Trophoblast cell (in vitro differentiated cells and primary cell): ENCODE data around the gene MRPL52.
A peak's percentile ranks its signal among the peaks of the same experiment; 100 is the strongest.
"Not testable (repeated sequence)": the region's sequence is repeated elsewhere in the genome, so short reads cannot be mapped to it uniquely, and the experiment has no call there.

Source experiments
- DNase-seq, 2 donors: peaks; one replicate each; pipeline ENCODE4 v3.0.0-alpha.2; 2016
- H2AFZ ChIP-seq: 2 replicates; pipeline ENCODE4 v1.6.1; 2013; ENCODE audit warnings: low read length, moderate library complexity, mild to moderate bottlenecking; ENCODE audit not compliant: insufficient read depth, poor library complexity
- H2AK5ac ChIP-seq: 2 replicates; pipeline ENCODE4 v1.6.1; 2013; ENCODE audit warnings: mild to moderate bottlenecking, low read length
- H2BK120ac ChIP-seq: 2 replicates; pipeline ENCODE4 v1.6.1; 2013; ENCODE audit warnings: low read length, mild to moderate bottlenecking, moderate library complexity; ENCODE audit not compliant: insufficient read depth, poor library complexity
- H2BK12ac ChIP-seq: 2 replicates; pipeline ENCODE4 v1.6.1; 2013; ENCODE audit warnings: mild to moderate bottlenecking, low read length, moderate library complexity
- H2BK5ac ChIP-seq: 2 replicates; pipeline ENCODE4 v1.6.1; 2013; ENCODE audit warnings: low read length, low read depth, moderate library complexity, mild to moderate bottlenecking; ENCODE audit not compliant: poor library complexity
- H3K14ac ChIP-seq: 2 replicates; pipeline ENCODE4 v1.6.1; 2013; ENCODE audit warnings: mild to moderate bottlenecking, low read length
- H3K18ac ChIP-seq: 2 replicates; pipeline ENCODE4 v1.6.1; 2013; ENCODE audit warnings: mild to moderate bottlenecking, low read length
- H3K23ac ChIP-seq: 2 replicates; pipeline ENCODE4 v1.6.1; 2013; ENCODE audit warnings: low read length
- H3K27ac ChIP-seq: 2 replicates; pipeline ENCODE4 v1.5.1; 2013; ENCODE audit warnings: low read depth, mild to moderate bottlenecking, inconsistent platforms, low read length, moderate library complexity
- H3K27me3 ChIP-seq: 2 replicates; pipeline ENCODE4 v1.6.1; 2013; ENCODE audit warnings: inconsistent platforms, mild to moderate bottlenecking, low read length, moderate library complexity; ENCODE audit not compliant: insufficient read depth
- H3K36me3 ChIP-seq, 2 experiments: 1 replicate in 1 of 2; 2 replicates in 1 of 2; pipeline ENCODE4 v1.6.1; 2013; ENCODE audit warnings: low read length in 2 of 2, mild to moderate bottlenecking in 2 of 2, moderate library complexity in 1 of 2; ENCODE audit not compliant: insufficient read depth in 2 of 2, control insufficient read depth in 1 of 2
- H3K4ac ChIP-seq: 2 replicates; pipeline ENCODE4 v1.6.1; 2013; ENCODE audit warnings: low read depth, mild to moderate bottlenecking, low read length, moderate library complexity
- H3K4me1 ChIP-seq, 2 experiments: 1 replicate in 1 of 2; 2 replicates in 1 of 2; pipeline ENCODE4 v1.6.1; 2013; ENCODE audit warnings: low read length in 2 of 2, mild to moderate bottlenecking in 2 of 2, moderate library complexity in 1 of 2; ENCODE audit not compliant: insufficient read depth in 2 of 2, control insufficient read depth in 1 of 2
- H3K4me2 ChIP-seq: 2 replicates; pipeline ENCODE4 v1.6.1; 2013; ENCODE audit warnings: inconsistent platforms, mild to moderate bottlenecking, low read length, moderate library complexity
- H3K4me3 ChIP-seq: 2 replicates; pipeline ENCODE4 v1.5.1; 2013; ENCODE audit warnings: mild to moderate bottlenecking, low read depth, low read length, inconsistent platforms
- H3K79me1 ChIP-seq: one replicate; pipeline ENCODE4 v1.6.1; 2013; ENCODE audit warnings: low read length
- H3K79me2 ChIP-seq: 2 replicates; pipeline ENCODE4 v1.6.1; 2013; ENCODE audit warnings: low read length, mild to moderate bottlenecking; ENCODE audit not compliant: control insufficient read depth, insufficient read depth, poor library complexity
- H3K9ac ChIP-seq: 2 replicates; pipeline ENCODE4 v1.6.1; 2013; ENCODE audit warnings: mild to moderate bottlenecking, low read length
- H3K9me3 ChIP-seq: 2 replicates; pipeline ENCODE4 v1.6.1; 2013; ENCODE audit warnings: low read depth, mild to moderate bottlenecking, control low read depth, inconsistent platforms, low read length; ENCODE audit not compliant: insufficient read depth
- H4K12ac ChIP-seq: 2 replicates; pipeline ENCODE4 v1.6.1; 2013; ENCODE audit warnings: low read depth, mild to moderate bottlenecking, low read length, moderate library complexity
- H4K8ac ChIP-seq: 2 replicates; pipeline ENCODE4 v1.6.1; 2013; ENCODE audit warnings: low read depth, mild to moderate bottlenecking, low read length, moderate library complexity
- H4K91ac ChIP-seq: one replicate; pipeline ENCODE4 v1.6.1; 2013; ENCODE audit warnings: low read depth, mild to moderate bottlenecking, low read length, moderate library complexity
- WGBS: extraction: QIAGEN DNeasy Blood & Tissue Kit; methylation state at CpG from one replicate; pipeline ENCODE4 v1.1.7; 2013; ENCODE audit warnings: missing lambda C conversion rate; ENCODE audit not compliant: insufficient read length, insufficient coverage; ENCODE audit errors: extremely low coverage; 5-methylcytosine and 5-hydroxymethylcytosine counted together

The MRPL52 gene

DNA sequence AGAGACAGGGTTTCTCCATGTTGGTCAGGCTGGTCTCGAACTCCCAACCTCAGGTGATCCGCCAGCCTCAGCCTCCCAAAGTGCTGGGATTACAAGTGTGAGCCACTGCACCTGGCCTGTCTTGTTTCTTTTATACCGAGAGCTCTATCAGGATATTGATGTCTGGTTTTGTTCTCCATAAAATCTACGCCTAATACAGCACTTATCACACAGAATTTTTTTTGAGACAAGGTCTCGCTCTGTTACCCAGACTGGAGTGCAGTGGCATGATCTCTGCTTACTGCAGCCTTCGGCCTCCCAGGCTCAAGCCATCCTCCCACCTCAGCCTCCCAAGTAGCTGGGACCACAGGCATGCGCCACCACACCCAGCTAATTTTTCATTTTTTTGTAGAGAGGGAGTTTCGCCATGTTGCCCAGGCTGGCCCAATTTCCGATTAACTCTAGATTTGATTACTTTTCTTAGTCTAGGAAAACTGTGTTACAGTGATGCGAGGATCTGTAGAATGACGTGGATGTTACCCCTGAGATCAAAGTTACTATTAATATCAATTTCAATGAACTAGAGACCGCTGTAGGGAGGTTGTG lies 519 bp upstream of the MRPL52 start:
- Histone ChIP-seq H3K4ac (peak overlapping the region; percentile 48), H4K8ac (peak overlapping the region; percentile 96), H4K12ac (peak overlapping the region; percentile 93), H3K79me1 (peaks cover 16% of the 10 kb centered on the region), H3K14ac (peak overlapping the region; percentile 70), H3K4me2 (peak overlapping the region; percentile 76), H4K91ac (peak overlapping the region; percentile 89), H2BK12ac (peak overlapping the region; percentile 87), H3K27ac (peak overlapping the region; percentile 24), H2BK5ac (peak overlapping the region; percentile 64), H2BK120ac (peak overlapping the region; percentile 84), H3K18ac (peak overlapping the region; percentile 86), H2AFZ (peak overlapping the region; percentile 95), H2AK5ac (peak overlapping the region; percentile 83)
- not testable (repeated sequence) for DNase-seq, H3K4me3 ChIP-seq, H3K79me2 ChIP-seq, H3K23ac ChIP-seq, H3K4me1 ChIP-seq, H3K9me3 ChIP-seq, H3K9ac ChIP-seq, H3K36me3 ChIP-seq, H3K27me3 ChIP-seq
- no CpG with 5 or more reads among the region's 12 CpGs for WGBS

DNA sequence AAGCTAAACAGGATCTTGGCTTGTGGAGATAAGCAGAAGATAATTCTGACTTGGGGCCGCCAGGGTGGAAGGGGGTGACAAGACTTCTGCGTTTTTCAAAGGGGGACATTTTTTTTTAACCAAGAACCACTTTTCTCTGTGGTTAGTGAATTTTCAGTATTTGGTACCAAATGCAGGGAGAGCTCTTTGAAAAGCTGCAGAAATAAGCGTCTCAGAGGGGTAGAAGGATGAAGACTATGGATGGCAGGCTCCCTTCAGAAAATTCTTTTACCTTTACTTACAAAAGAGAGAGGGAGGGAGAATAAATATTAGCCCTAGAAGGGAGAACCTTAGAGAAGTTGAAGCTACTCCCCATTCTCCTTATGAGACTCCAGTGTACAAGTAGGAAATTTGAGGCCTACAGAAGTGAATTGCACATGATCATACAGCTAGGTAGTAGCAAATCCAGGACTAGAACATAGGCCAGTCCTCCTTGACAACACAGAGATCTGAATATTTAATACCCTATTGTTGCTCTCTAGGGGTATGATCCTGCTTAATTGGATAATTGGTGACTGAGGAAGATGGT lies 840 bp downstream of the MRPL52 start:
- H3K18ac ChIP-seq, result no peak overlapping the region
- peak overlapping the region; percentile 58 for H2BK5ac ChIP-seq
- H3K14ac ChIP-seq, result no peak overlapping the region
- no peak overlapping the region for H3K23ac ChIP-seq
- peaks cover 0 to 5% of the 10 kb centered on the region in 2 experiments for H3K4me1 ChIP-seq
- H3K36me3 ChIP-seq, result peaks cover 17% of the 10 kb centered on the region in 2 experiments
- WGBS, result no CpG with 5 or more reads among the region's 3 CpGs
- DNase-seq, result no peak
- no peak overlapping the region for H3K27ac ChIP-seq
- peak overlapping the region; percentile 82 for H2AFZ ChIP-seq
- peaks cover 4% of the 10 kb centered on the region for H3K79me2 ChIP-seq
- H4K8ac ChIP-seq, result peak overlapping the region; percentile 55
- H3K9me3 ChIP-seq, result no peaks in the 10 kb centered on the region
- no peaks in the 10 kb centered on the region for H3K27me3 ChIP-seq
- H4K91ac ChIP-seq, result peak overlapping the region; percentile 91
- H3K4me3 ChIP-seq, result no peak overlapping the region
- H3K4ac ChIP-seq, result peak overlapping the region; percentile 87
- H4K12ac ChIP-seq, result no peak overlapping the region
- H3K79me1 ChIP-seq, result peaks cover 10% of the 10 kb centered on the region
- H2BK12ac ChIP-seq, result no peak overlapping the region
- peak overlapping the region; percentile 76 for H3K4me2 ChIP-seq
- H2BK120ac ChIP-seq, result no peak overlapping the region
- H2AK5ac ChIP-seq, result no peak overlapping the region
- no peak overlapping the region for H3K9ac ChIP-seq

- Histone ChIP-seq H3K9ac (no peak overlapping the region), H3K9me3 (peaks cover 2% of the 10 kb centered on the region), H3K23ac (peak overlapping the region; percentile 66), H3K18ac (no peak overlapping the region), H3K4me1 (peaks cover 17 to 18% of the 10 kb centered on the region in 2 experiments), H3K27me3 (no peaks in the 10 kb centered on the region), H2BK12ac (no peak overlapping the region), H4K8ac (no peak overlapping the region), H3K4me3 (no peak overlapping the region), H4K91ac (peak overlapping the region; percentile 41), H3K27ac (peak overlapping the region; percentile 22), H3K4me2 (no peak overlapping the region), H2BK5ac (peak overlapping the region; percentile 11), H2AFZ (no peak overlapping the region), H2BK120ac (no peak overlapping the region), H3K4ac (no peak overlapping the region), H3K14ac (no peak overlapping the region), H3K79me1 (peaks cover 35% of the 10 kb centered on the region), H3K79me2 (peaks cover 32% of the 10 kb centered on the region), H4K12ac (no peak overlapping the region), H3K36me3 (peaks cover 22 to 23% of the 10 kb centered on the region in 2 experiments), H2AK5ac (no peak overlapping the region)
- WGBS, result no CpG with 5 or more reads among the region's 3 CpGs
- DNase-seq, result no peak
Measured at GRCh38 chr14:22835505-22835904, 5.8 kb downstream of the MRPL52 start.

GRCh38 chr14:22836301-22837113 lies 6.8 kb downstream of the MRPL52 start, which contains the start of gene MMP14:
Gene MMP14, plus strand, starts transcription at chr14:22836585. Its CDS starts 233 bp downstream, at chr14:22836818.
- Histone ChIP-seq H4K12ac (peak within 1 kb of the TSS; percentile 95), H2BK12ac (peak within 1 kb of the TSS; percentile 55), H3K4me1 (peaks cover 14 to 23% of the 10 kb centered on the region in 2 experiments), H3K14ac (peak within 1 kb of the TSS; percentile 99), H3K4ac (peak within 1 kb of the TSS; percentile 98), H3K27ac (peak within 1 kb of the TSS; percentile 84), H4K91ac (peak within 1 kb of the TSS; percentile 93), H2AK5ac (peak within 1 kb of the TSS; percentile 94), H3K9ac (peak within 1 kb of the TSS; percentile 99), H3K18ac (peak within 1 kb of the TSS; percentile 98), H3K4me3 (peak within 1 kb of the TSS; percentile 98), H3K79me2 (peaks cover 32% of the 10 kb centered on the region), H4K8ac (peak within 1 kb of the TSS; percentile 78), H3K36me3 (peaks cover 29 to 31% of the 10 kb centered on the region in 2 experiments), H3K23ac (peak within 1 kb of the TSS; percentile 66), H2BK120ac (peak within 1 kb of the TSS; percentile 99), H2BK5ac (peak within 1 kb of the TSS; percentile 96), H3K27me3 (no peaks in the 10 kb centered on the region), H3K79me1 (peaks cover 40% of the 10 kb centered on the region), H3K9me3 (peaks cover 4% of the 10 kb centered on the region), H3K4me2 (peak within 1 kb of the TSS; percentile 79), H2AFZ (peak within 1 kb of the TSS; percentile 66)
- no CpG with 5 or more reads among the region's 46 CpGs for WGBS
- peak; percentile 49 to 67 for DNase-seq
